HG02885 (cell line): ENCODE measurements around the gene DPF3.

Experiments used
- ATAC-seq: cut with Tn5 transposase; IDR thresholded peaks from one replicate; pipeline ENCODE4 v1.9.1; 2021; ENCODE audit warnings: mild to moderate bottlenecking; ENCODE audit not compliant: unreplicated experiment, poor library complexity

Gene DPF3

GRCh38 chr14:72699852-72700257 lies 194.0 kb downstream of the DPF3 start:
- ATAC-seq = no peak

- no peak for ATAC-seq
These were observed 194.5 kb downstream of the DPF3 start for GRCh38 chr14:72699443-72699842.

DNA sequence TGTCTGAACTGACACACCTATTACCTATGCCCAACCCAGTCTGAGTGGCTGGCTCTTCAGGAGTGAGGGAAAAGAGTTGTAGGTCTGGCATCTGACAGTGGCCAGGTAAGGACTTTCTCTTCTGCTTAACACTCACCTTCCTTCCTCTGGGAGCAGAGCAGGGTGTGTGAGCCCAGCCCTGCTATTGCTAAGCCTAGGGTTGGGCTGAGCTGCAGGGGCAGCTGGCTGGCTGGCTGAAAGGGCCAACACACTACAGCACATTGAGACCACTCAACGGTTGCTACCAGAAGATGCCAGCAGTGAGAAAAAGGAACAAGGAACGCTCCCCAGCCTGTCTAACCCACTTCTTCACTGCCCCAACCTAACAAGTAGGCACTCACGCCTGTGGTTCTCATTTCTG lies 201.2 kb downstream of the DPF3 start:
- ATAC-seq = no peak

GRCh38 chr14:72690324-72690723 lies 203.6 kb downstream of the DPF3 start:
- ATAC-seq = no peak

- no peak for ATAC-seq
These were observed 204.8 kb downstream of the DPF3 start for GRCh38 chr14:72688990-72689671.

DNA sequence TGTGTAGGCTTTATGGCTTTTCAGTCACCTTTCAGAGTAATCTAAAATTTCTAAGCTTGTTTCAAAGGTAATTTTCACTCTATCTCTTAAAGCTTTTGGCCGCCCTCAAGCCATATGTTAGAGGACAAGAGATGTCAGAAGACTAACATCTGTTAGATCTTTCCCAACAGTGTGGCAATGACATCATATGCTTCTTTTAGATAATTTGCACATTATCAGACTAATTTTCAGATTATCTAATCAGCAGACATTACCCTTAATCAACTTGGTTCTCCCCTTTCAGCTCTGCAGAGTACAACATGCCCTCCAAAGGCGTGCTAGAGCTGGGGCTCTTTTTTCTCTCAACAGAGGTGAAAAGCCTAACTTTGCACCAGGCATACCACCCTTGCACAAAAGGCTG lies 207.1 kb downstream of the DPF3 start:
- ATAC-seq = no peak

DNA sequence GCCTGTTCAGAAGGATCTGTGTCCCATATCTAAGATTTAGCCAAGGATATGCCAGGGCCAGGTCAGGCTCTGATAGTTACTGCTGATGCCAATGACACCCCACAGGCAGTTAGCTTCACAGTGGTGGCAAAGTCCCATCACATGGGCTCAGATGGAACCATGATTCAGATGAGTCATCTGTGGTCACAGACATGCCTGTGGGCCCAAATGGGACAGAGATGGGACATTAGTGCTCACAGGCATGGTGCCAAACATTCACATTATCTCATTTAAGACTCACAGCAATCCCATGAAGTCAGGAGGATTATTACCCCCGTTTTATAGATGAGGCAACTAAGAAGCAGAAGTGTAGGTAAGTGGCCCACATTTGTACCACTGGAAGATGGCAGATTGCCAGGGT lies 207.8 kb downstream of the DPF3 start:
- no peak for ATAC-seq

DNA sequence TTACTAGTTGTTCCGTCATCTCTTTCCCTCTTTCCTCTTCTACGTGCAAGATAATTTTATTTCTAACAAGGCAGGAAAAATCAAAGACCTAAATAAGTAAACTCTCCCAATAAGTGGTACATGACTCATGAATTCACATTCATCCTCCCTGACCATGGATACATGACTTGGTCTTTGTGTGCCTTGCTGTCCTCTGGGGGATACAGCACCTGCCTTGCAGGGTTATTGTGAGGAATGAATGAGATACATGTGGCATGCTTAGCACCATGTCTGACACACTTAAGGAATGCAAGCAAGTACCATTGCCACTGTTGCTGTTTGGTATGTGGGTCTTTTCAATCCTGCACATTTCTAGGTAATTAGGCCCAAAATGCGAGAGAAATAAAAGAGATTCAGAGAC lies 208.4 kb downstream of the DPF3 start:
- ATAC-seq = no peak

- no peak for ATAC-seq
These were observed 210.1 kb downstream of the DPF3 start for GRCh38 chr14:72683787-72684186.

DNA sequence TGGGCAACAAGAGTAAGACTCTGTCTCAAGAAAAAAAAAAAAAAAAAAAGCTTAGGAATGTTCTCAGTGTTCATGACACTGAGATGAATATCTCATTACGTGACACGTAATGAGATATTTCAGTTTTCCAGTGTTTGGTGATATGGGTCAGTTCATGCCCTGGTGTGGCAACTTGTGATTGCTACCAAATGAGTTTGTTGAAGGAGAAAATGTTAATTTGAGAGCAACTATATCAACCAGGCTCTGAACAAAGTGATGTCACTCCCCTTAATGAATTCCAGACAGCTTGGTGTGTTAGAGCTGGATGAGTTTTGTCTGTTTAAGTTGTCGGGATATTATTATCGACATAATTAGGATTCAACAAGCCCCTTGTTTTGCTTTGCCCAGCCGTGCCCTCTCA lies 211.7 kb downstream of the DPF3 start:
- no peak for ATAC-seq

DNA sequence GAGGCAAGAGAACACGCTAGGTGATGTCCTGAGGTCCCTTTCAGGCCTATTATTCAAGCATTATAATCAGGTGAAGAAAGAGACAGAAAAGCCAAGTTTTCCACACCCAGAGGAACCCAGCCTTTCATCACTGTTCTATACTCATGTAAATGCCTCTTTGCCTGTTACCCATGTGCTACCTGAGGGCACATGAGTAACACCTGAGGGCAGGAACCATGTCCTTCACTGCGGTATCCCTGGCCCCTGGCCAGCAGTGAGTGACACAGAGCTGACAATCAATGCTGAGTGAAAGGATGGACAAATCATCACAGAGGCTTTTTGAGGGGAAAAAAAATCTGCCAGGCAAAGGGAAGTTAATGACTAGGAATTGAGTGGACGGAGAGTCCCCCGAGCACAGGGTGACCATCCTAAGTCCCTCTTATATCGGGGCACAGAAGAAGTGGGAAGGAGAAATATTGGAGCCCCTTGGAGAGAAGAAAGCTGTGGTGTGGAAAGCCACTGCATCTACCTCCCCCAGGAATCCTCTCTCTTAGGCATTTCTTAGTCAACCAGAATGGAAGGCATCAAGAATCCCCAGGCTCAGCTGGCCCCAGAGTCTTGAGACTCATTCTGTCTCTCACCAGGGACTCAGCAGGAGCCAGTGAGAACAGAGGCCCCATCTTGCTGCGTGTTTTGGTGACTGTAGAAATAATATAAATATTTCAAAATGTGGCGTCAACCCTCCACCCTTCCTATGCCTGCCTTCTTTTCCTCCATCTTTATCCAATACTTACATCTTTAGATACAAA lies 212.9 kb downstream of the DPF3 start:
- no peak for ATAC-seq

DNA sequence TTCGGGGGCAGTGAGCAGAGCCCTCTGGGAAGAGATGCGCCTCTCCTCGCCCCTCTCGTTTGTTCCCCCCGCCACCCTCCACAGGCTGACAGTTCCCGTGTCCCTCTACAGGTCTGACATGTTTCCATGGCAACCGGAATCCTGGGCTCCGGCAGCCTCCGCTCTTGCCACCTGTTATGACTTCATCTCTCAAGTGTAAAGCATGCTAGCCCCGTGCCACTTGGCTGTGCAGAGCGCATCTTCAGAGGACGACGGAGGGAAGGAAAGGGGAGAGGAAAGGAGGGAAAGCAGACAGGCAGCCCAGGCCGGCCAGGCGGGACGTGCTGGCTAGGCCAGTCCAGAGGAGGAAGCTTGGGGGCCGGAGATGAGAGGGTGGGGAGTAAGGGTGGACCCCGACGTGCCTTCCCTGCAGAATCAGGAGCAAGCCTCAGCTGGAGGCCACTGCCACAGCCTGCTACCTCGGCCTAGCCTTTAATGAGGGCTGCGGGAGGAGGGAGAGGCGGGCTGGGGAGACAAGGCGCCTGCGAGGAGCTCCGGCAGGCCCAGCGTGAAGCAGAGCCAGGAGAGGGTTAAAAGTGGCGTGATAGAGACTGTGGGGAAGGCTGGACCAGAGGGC lies 214.3 kb downstream of the DPF3 start:
- ATAC-seq = no peak

DNA sequence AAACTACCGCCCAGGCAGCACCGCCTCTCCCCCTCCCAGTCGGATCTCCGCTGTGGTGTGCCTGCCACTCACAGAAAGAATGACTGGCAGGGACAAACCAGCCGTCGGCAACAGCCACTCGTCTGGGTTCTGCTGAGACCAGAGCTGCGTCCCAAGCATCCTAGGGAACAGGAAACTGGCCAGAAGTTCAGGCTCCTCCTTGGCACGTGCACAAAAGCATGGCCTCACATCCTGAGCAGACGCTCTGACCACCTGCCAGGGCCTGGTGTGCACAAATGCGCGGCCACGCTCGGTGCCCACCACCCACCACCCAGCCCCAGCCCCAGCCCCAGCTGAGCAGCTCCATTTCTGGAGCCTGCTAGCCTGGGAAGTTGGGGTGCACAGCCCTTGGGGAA lies 214.8 kb downstream of the DPF3 start:
- ATAC-seq = no peak

- ATAC-seq = no peak
These were observed 215.5 kb downstream of the DPF3 start for GRCh38 chr14:72678356-72678755.

DNA sequence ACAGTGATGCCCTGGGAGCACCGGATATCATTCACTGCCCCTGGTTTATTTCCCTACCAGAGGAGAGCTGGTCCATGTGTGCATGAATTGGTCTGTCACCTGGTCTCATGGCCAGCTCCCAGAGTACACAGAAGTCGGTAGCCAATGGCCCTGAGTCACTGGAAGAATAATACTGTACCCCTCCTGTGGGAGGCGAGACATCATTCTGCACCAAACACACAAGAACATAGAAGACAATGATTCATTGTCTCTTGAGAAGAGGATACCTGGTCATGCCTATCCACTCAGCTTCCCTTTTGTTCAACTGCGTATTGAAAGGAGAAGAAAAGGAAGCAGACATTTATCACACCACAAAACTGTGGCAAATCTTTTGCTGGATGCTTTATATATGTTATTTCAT lies 216.2 kb downstream of the DPF3 start:
- no peak for ATAC-seq

DNA sequence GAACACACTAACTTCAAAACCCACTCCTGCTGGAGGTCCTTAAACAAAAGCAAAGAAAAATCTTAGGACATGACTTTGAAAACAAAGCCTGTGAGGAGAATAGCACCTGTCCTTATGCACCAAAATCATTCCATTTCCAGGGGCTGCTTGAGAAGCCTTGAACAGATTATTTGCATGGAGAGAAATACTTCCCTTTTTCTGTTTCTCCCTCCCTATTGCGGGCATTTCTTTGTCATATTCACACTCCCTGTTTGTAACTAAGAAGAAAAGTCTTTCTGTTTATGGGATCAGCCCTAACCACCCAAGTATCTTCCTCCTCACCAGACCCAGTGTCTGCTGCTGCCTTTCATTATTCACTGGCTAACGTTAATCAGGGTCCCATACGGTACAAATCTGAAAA lies 218.8 kb downstream of the DPF3 start:
- no peak for ATAC-seq

DNA sequence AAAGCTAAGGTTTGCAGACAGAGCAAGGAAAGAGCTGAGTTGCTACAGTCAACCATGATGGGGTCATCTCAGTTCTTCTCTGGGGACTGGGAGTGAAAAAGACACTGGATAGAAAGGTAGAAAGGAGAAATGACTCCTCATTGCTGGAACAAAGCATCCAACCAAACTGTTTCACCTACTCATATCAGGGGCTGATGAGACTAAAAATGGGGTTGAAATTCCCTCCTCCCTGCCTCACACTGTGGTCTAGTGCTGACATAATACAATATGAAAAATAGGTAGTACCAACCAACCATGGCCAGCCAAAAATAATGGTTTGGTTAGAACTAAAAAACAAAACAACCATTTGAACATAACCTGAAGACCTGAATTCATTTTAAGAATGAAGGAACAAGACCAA lies 220.7 kb downstream of the DPF3 start:
- ATAC-seq = no peak

- ATAC-seq = no peak
These were observed 227.3 kb downstream of the DPF3 start for GRCh38 chr14:72666610-72667009.

DNA sequence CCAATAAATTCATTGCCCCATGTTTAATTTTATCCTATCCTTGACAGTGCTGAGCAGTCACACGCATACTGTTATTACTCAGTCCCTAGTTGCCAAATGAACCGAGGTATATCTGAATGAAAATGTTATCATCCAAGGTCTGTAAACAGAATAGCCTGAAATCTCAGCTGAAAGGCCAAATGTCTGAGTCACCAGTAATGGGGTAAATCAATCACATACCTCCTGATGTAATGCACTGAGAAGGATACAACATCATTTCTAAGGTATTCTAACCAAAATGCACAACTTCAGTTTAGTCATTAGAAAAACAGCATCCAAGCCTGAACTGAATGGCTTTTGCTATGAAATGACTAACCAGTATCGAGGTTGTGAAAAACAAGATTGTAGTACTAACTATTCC lies 228.6 kb downstream of the DPF3 start:
- ATAC-seq = no peak

GRCh38 chr14:72664651-72665050 lies 229.2 kb downstream of the DPF3 start:
- no peak for ATAC-seq

- no peak for ATAC-seq
These were observed 229.8 kb downstream of the DPF3 start for GRCh38 chr14:72663956-72664650.
